ENCODE results near the gene PYCARD. TPM values are rescaled to one million over a fixed set of nuclear protein-coding genes. Genes with fewer than 3 reads are reported as not detected.

PYCARD gene
- total and polyA plus RNA-seq, 9 donors, result 5.9 to 10.9 (median 8.4) TPM

DNA sequence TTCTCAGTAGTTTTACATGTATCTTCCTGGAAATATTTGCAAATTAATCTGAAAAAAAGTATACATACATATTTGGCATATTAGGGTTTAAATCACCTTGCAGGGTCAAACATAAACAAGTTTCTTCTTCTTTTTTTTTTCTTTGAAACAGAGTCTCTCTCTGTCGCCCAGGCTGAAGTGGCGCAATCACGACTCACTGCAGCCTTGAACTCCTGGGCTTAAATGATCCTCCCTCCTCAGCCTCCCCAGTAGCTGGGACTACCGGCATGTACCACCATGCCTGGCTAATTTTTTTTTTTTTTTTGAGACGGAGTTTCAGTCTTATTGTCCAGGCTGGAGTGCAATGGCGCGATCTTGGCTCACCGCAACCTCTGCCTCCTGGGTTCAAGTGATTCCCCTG is 35.2 kb downstream of the PYCARD start:
- 78% methylated on average over 5 of the region's 8 CpGs for WGBS (ENCODE audit: insufficient coverage)
- no peak overlapping the region for H3K27ac ChIP-seq (ENCODE audit: low read length)
- DNase-seq, result no peak
- no peak overlapping the region for H3K4me3 ChIP-seq (ENCODE audit: low read length)
- no peaks in the 10 kb centered on the region for H3K27me3 ChIP-seq (ENCODE audit: control insufficient read depth, insufficient read depth, low read length)
- H3K36me3 ChIP-seq (ENCODE audit: control insufficient read depth, insufficient read depth, low read length), result no peaks in the 10 kb centered on the region
- H3K4me1 ChIP-seq (ENCODE audit: control insufficient read depth, insufficient read depth, low read length), result no peaks in the 10 kb centered on the region
- H3K9me3 ChIP-seq (replicated peaks; ENCODE audit: control insufficient read depth, low read depth, low read length), result no peaks in the 10 kb centered on the region

DNA sequence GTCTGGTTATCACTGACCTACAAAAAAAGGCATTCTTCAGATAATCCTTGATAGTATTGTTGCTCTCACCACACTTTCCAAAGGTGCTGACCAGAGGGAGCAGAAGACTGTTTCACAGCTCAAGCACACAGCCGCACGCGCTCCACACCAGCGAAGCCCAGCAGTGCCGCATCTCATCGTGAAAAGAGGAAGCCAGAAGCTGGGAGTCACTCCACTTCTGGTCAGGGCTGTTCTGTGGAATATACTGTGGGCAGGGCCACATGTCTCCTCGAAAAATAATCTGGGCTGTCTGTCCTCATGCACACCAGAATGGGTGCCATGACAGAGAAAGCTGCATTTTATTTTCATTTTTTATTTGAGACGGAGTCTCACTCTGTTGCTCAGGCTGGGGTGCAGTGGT is 45.4 kb downstream of the PYCARD start:
- 29% methylated on average over 7 of the region's 8 CpGs for WGBS (ENCODE audit: insufficient coverage)
- Histone ChIP-seq H3K9me3 (replicated peaks; ENCODE audit: control insufficient read depth, low read depth, low read length) (no peaks in the 10 kb centered on the region), H3K27me3 (ENCODE audit: control insufficient read depth, insufficient read depth, low read length) (peaks cover 6% of the 10 kb centered on the region), H3K36me3 (ENCODE audit: control insufficient read depth, insufficient read depth, low read length) (no peaks in the 10 kb centered on the region), H3K27ac (ENCODE audit: low read length) (no peak overlapping the region), H3K4me1 (ENCODE audit: control insufficient read depth, insufficient read depth, low read length) (no peaks in the 10 kb centered on the region), H3K4me3 (ENCODE audit: low read length) (no peak overlapping the region)
- DNase-seq, result no peak

Other genes starting within 250 kb of the PYCARD start
- gene SETD1A, start 245.0 kb downstream of the PYCARD start, total RNA-seq, result 2.7 TPM
- gene SETD1A, start 245.0 kb downstream of the PYCARD start, polyA plus RNA-seq (ENCODE audit: insufficient read depth in 1 of 8, insufficient read length in 8 of 8, low replicate concordance in 1 of 8), result 10 to 100 TPM in 7 of 8 donors, 1 to 10 TPM in 1; 9.8 to 16.5 (median 13.1) TPM
- gene HSD3B7, start 217.6 kb downstream of the PYCARD start, total RNA-seq, result 13.7 TPM
- gene HSD3B7, start 217.6 kb downstream of the PYCARD start, polyA plus RNA-seq (ENCODE audit: insufficient read depth in 1 of 8, insufficient read length in 8 of 8, low replicate concordance in 1 of 8), result 1 to 10 TPM; 7.3 to 10.0 (median 8.7) TPM
- gene STX1B, start 192.1 kb downstream of the PYCARD start, total RNA-seq, result 0.66 TPM
- 1 to 10 TPM in 7 of 8 donors, under 1 TPM in 1; 0.99 to 2.9 (median 1.6) TPM for gene STX1B, start 192.1 kb downstream of the PYCARD start, polyA plus RNA-seq (ENCODE audit: insufficient read depth in 1 of 8, insufficient read length in 8 of 8, low replicate concordance in 1 of 8)
- 25.7 TPM for gene STX4, start 169.2 kb downstream of the PYCARD start, total RNA-seq
- 10 to 100 TPM; 38.0 to 49.8 (median 43.4) TPM for gene STX4, start 169.2 kb downstream of the PYCARD start, polyA plus RNA-seq (ENCODE audit: insufficient read depth in 1 of 8, insufficient read length in 8 of 8, low replicate concordance in 1 of 8)
- 4.3 TPM for gene ZNF668, start 128.5 kb downstream of the PYCARD start, total RNA-seq
- gene ZNF668, start 128.5 kb downstream of the PYCARD start, polyA plus RNA-seq (ENCODE audit: insufficient read depth in 1 of 8, insufficient read length in 8 of 8, low replicate concordance in 1 of 8), result 10 to 100 TPM in 6 of 8 donors, 1 to 10 TPM in 2; 8.5 to 12.3 (median 10.9) TPM
- gene ZNF646, start 128.3 kb downstream of the PYCARD start, total RNA-seq, result 8.0 TPM
- 10 to 100 TPM in 3 of 8 donors, 1 to 10 TPM in 5; 7.9 to 11.6 (median 9.8) TPM for gene ZNF646, start 128.3 kb downstream of the PYCARD start, polyA plus RNA-seq (ENCODE audit: insufficient read depth in 1 of 8, insufficient read length in 8 of 8, low replicate concordance in 1 of 8)
- 11.5 TPM for gene PRSS53, start 113.8 kb downstream of the PYCARD start, total RNA-seq
- 1 to 10 TPM; 1.8 to 6.3 (median 4.4) TPM for gene PRSS53, start 113.8 kb downstream of the PYCARD start, polyA plus RNA-seq (ENCODE audit: insufficient read depth in 1 of 8, insufficient read length in 8 of 8, low replicate concordance in 1 of 8)
- gene VKORC1, start 108.0 kb downstream of the PYCARD start, total RNA-seq, result 39.6 TPM
- 10 to 100 TPM; 55.0 to 75.2 (median 63.4) TPM for gene VKORC1, start 108.0 kb downstream of the PYCARD start, polyA plus RNA-seq (ENCODE audit: insufficient read depth in 1 of 8, insufficient read length in 8 of 8, low replicate concordance in 1 of 8)
- gene BCKDK, start 94.4 kb downstream of the PYCARD start, total RNA-seq, result 12.7 TPM
- gene BCKDK, start 94.4 kb downstream of the PYCARD start, polyA plus RNA-seq (ENCODE audit: insufficient read depth in 1 of 8, insufficient read length in 8 of 8, low replicate concordance in 1 of 8), result 10 to 100 TPM; 24.8 to 33.3 (median 30.0) TPM
- gene KAT8, start 85.1 kb downstream of the PYCARD start, total RNA-seq, result 65.2 TPM
- gene KAT8, start 85.1 kb downstream of the PYCARD start, polyA plus RNA-seq (ENCODE audit: insufficient read depth in 1 of 8, insufficient read length in 8 of 8, low replicate concordance in 1 of 8), result 10 to 100 TPM; 45.9 to 55.1 (median 52.7) TPM
- not detected for gene PRSS8, start 67.0 kb downstream of the PYCARD start, total RNA-seq
- gene PRSS8, start 67.0 kb downstream of the PYCARD start, polyA plus RNA-seq (ENCODE audit: insufficient read depth in 1 of 8, insufficient read length in 8 of 8, low replicate concordance in 1 of 8), result 10 to 100 TPM in 1 of 8 donors, 1 to 10 TPM in 2, under 1 TPM in 4, not detected in 1; 0.14 to 13.1 (median 0.47) TPM
- gene PRSS36, start 52.7 kb downstream of the PYCARD start, total RNA-seq, result 2.3 TPM
- gene PRSS36, start 52.7 kb downstream of the PYCARD start, polyA plus RNA-seq (ENCODE audit: insufficient read depth in 1 of 8, insufficient read length in 8 of 8, low replicate concordance in 1 of 8), result 1 to 10 TPM in 6 of 8 donors, under 1 TPM in 2; 0.55 to 2.6 (median 1.6) TPM
- 35.6 TPM for gene FUS, start 22.6 kb downstream of the PYCARD start, total RNA-seq
- gene FUS, start 22.6 kb downstream of the PYCARD start, polyA plus RNA-seq (ENCODE audit: insufficient read depth in 1 of 8, insufficient read length in 8 of 8, low replicate concordance in 1 of 8), result 100 to 1,000 TPM; 413 to 585 (median 491) TPM
- gene TRIM72, start 11.4 kb upstream of the PYCARD start, total RNA-seq, result 55.5 TPM
- 10 to 100 TPM; 47.7 to 83.0 (median 59.7) TPM for gene TRIM72, start 11.4 kb upstream of the PYCARD start, polyA plus RNA-seq (ENCODE audit: insufficient read depth in 1 of 8, insufficient read length in 8 of 8, low replicate concordance in 1 of 8)
- not detected for gene PYDC1, start 14.4 kb upstream of the PYCARD start, total RNA-seq
- 1 to 10 TPM in 2 of 8 donors, under 1 TPM in 5, not detected in 1; 0.37 to 2.0 (median 0.84) TPM for gene PYDC1, start 14.4 kb upstream of the PYCARD start, polyA plus RNA-seq (ENCODE audit: insufficient read depth in 1 of 8, insufficient read length in 8 of 8, low replicate concordance in 1 of 8)
- 3.4 TPM for gene ITGAM, start 57.2 kb upstream of the PYCARD start, total RNA-seq
- gene ITGAM, start 57.2 kb upstream of the PYCARD start, polyA plus RNA-seq (ENCODE audit: insufficient read depth in 1 of 8, insufficient read length in 8 of 8, low replicate concordance in 1 of 8), result 1 to 10 TPM; 3.0 to 4.5 (median 4.0) TPM
- 0.35 TPM for gene ITGAX, start 152.4 kb upstream of the PYCARD start, total RNA-seq
- 1 to 10 TPM in 3 of 8 donors, under 1 TPM in 5; 0.43 to 1.7 (median 0.77) TPM for gene ITGAX, start 152.4 kb upstream of the PYCARD start, polyA plus RNA-seq (ENCODE audit: insufficient read depth in 1 of 8, insufficient read length in 8 of 8, low replicate concordance in 1 of 8)
- gene ITGAD, start 190.6 kb upstream of the PYCARD start, total RNA-seq, result 0.04 TPM
- gene ITGAD, start 190.6 kb upstream of the PYCARD start, polyA plus RNA-seq (ENCODE audit: insufficient read depth in 1 of 8, insufficient read length in 8 of 8, low replicate concordance in 1 of 8), result 1 to 10 TPM in 2 of 8 donors, under 1 TPM in 6; 0.05 to 1.1 (median 0.50) TPM
- 131 TPM for gene COX6A2, start 225.6 kb upstream of the PYCARD start, total RNA-seq
- 100 to 1,000 TPM; 174 to 387 (median 282) TPM for gene COX6A2, start 225.6 kb upstream of the PYCARD start, polyA plus RNA-seq (ENCODE audit: insufficient read depth in 1 of 8, insufficient read length in 8 of 8, low replicate concordance in 1 of 8)
- gene ZNF843, start 240.0 kb upstream of the PYCARD start, total RNA-seq, result 1.2 TPM
- gene ZNF843, start 240.0 kb upstream of the PYCARD start, polyA plus RNA-seq (ENCODE audit: insufficient read depth in 1 of 8, insufficient read length in 8 of 8, low replicate concordance in 1 of 8), result 1 to 10 TPM; 2.3 to 3.4 (median 3.0) TPM

Data from muscle of leg (tissue), 11 donors.